Liver (tissue), 9 donors: ENCODE results near the gene PHF19. TPM values are rescaled to one million over a fixed set of nuclear protein-coding genes. Genes with fewer than 3 reads are reported as not detected.

Experiments used
- DNase-seq: peaks from one replicate; pipeline ENCODE4 v3.0.0-alpha.2; 2017; ENCODE audit warnings: low spot score
- H3K27ac ChIP-seq, 2 donors: one replicate each; pipeline ENCODE4 v1.7.0; 2013; ENCODE audit warnings: inconsistent platforms in 2 of 2, low read length in 2 of 2, control low read depth in 1 of 2, low read depth in 1 of 2, mild to moderate bottlenecking in 1 of 2
- H3K27me3 ChIP-seq, 4 donors: one replicate each; pipeline versions ENCODE4 v1.6.1 to v1.7.0; 2013; ENCODE audit warnings: low read length in 3 of 4, inconsistent platforms in 1 of 4, mild to moderate bottlenecking in 1 of 4, moderate library complexity in 1 of 4; ENCODE audit not compliant: control insufficient read depth in 4 of 4, insufficient read depth in 4 of 4
- H3K36me3 ChIP-seq, 4 donors: one replicate each; pipeline versions ENCODE4 v1.6.1 to v1.7.0; 2013; ENCODE audit warnings: low read length in 3 of 4, mild to moderate bottlenecking in 3 of 4, low read depth in 1 of 4, moderate library complexity in 1 of 4; ENCODE audit not compliant: control insufficient read depth in 4 of 4, insufficient read depth in 3 of 4
- H3K4me1 ChIP-seq, 4 donors: one replicate each; pipeline versions ENCODE4 v1.6.1 to v1.7.0; 2013; ENCODE audit warnings: low read length in 3 of 4, mild to moderate bottlenecking in 3 of 4, moderate library complexity in 1 of 4; ENCODE audit not compliant: control insufficient read depth in 4 of 4, insufficient read depth in 4 of 4
- H3K4me3 ChIP-seq, 3 donors: one replicate each; pipeline versions ENCODE4 v1.6.1 to v1.7.0; 2013; ENCODE audit warnings: low read length in 3 of 3, control low read depth in 1 of 3, low read depth in 1 of 3, mild to moderate bottlenecking in 1 of 3
- H3K9ac ChIP-seq, 2 donors: one replicate each; pipeline ENCODE4 v1.7.0; 2013; ENCODE audit warnings: low read length in 2 of 2, mild to moderate bottlenecking in 2 of 2, moderate library complexity in 2 of 2, control low read depth in 1 of 2, low read depth in 1 of 2
- H3K9me3 ChIP-seq, 4 donors: one replicate each; pipeline versions ENCODE4 v1.6.1 to v1.7.0; 2013; ENCODE audit warnings: low read length in 3 of 4; ENCODE audit not compliant: control insufficient read depth in 4 of 4
- ATF3 ChIP-seq: IDR thresholded peaks from 2 replicates; pipeline ENCODE4 v1.6.1; 2016; ENCODE audit warnings: antibody characterized with exemption
- CTCF ChIP-seq: fragments of 150-350 bp; IDR thresholded peaks from 2 replicates; pipeline ENCODE4 v1.5.1; 2017; ENCODE audit warnings: improper control_type of control experiment, low read depth, low read length; ENCODE audit not compliant: missing input control
- EGR1 ChIP-seq, 2 donors: IDR thresholded peaks; 2 replicates each; pipeline ENCODE4 v1.6.1; 2016 to 2018; ENCODE audit warnings: antibody characterized with exemption in 2 of 2, low read depth in 2 of 2
- FOXA1 ChIP-seq: IDR thresholded peaks from 2 replicates; pipeline ENCODE4 v1.6.1; 2016; ENCODE audit warnings: antibody characterized with exemption
- FOXA2 ChIP-seq: IDR thresholded peaks from 2 replicates; pipeline ENCODE4 v1.6.1; 2016; ENCODE audit warnings: antibody characterized with exemption
- HNF4A ChIP-seq, 2 donors: conservative IDR thresholded peaks; 2 replicates each; pipeline ENCODE4 v1.6.1; 2016; ENCODE audit warnings: antibody characterized with exemption in 2 of 2, mild to moderate bottlenecking in 2 of 2
- HNF4G ChIP-seq: IDR thresholded peaks from 2 replicates; pipeline ENCODE4 v1.6.1; 2016; ENCODE audit warnings: antibody characterized with exemption
- MAX ChIP-seq: IDR thresholded peaks from 2 replicates; pipeline ENCODE4 v1.6.1; 2016; ENCODE audit warnings: antibody characterized with exemption
- NR2F2 ChIP-seq: IDR thresholded peaks from 2 replicates; pipeline ENCODE4 v1.6.1; 2016; ENCODE audit warnings: antibody characterized with exemption
- RAD21 ChIP-seq, 2 donors: IDR thresholded peaks; 2 replicates each; pipeline ENCODE4 v1.6.1; 2016; ENCODE audit warnings: antibody characterized with exemption in 2 of 2, mild to moderate bottlenecking in 2 of 2
- REST ChIP-seq: IDR thresholded peaks from 2 replicates; pipeline ENCODE4 v1.6.1; 2016; ENCODE audit warnings: antibody characterized with exemption, mild to moderate bottlenecking
- RXRA ChIP-seq, 2 donors: IDR thresholded peaks; 2 replicates each; pipeline ENCODE4 v1.6.1; 2017 to 2018; ENCODE audit warnings: antibody characterized with exemption in 2 of 2, mild to moderate bottlenecking in 1 of 2
- SP1 ChIP-seq: IDR thresholded peaks from 2 replicates; pipeline ENCODE4 v1.6.1; 2018; ENCODE audit warnings: antibody characterized with exemption, mild to moderate bottlenecking
- TAF1 ChIP-seq: conservative IDR thresholded peaks from 2 replicates; pipeline ENCODE4 v1.6.1; 2016; ENCODE audit warnings: antibody characterized with exemption, mild to moderate bottlenecking
- YY1 ChIP-seq: IDR thresholded peaks from 2 replicates; pipeline ENCODE4 v1.6.1; 2016; ENCODE audit warnings: antibody characterized with exemption, mild to moderate bottlenecking
- ZBTB33 ChIP-seq: IDR thresholded peaks from 2 replicates; pipeline ENCODE4 v1.6.1; 2016; ENCODE audit warnings: antibody characterized with exemption
- WGBS: extraction: QIAGEN DNeasy Blood & Tissue Kit; methylation state at CpG from one replicate; pipeline ENCODE4 v1.1.7; 2013; 5-methylcytosine and 5-hydroxymethylcytosine counted together
- polyA plus RNA-seq, 2 donors: library from polyadenylated mRNA; stranded (reverse) in 1 of 2; unstranded in 1 of 2; fragments of 200-250 nt in 1 of 2; fragments of >200 nt in 1 of 2; fragmentation: Nextera tagmentation in 1 of 2; extraction: Ambion mirVana in 1 of 2; gene quantifications; one replicate each; pipeline versions ENCODE4 v1.2.1 to v1.2.3, GENCODE V29; 2013 to 2015
- total RNA-seq, 2 donors: library from RNA; depleted of rRNA; stranded (reverse); fragments of >200 nt; gene quantifications; one replicate each; pipeline ENCODE4 v1.2.3, GENCODE V29; 2014
- donor health status: healthy.
- donor health status: healthy.
- donor health status: healthy.
- donor health status: healthy.
- donor health status: healthy.

PHF19 gene
- total and polyA plus RNA-seq, 4 donors: 1.9 to 16.0 (median 3.5) TPM

DNA sequence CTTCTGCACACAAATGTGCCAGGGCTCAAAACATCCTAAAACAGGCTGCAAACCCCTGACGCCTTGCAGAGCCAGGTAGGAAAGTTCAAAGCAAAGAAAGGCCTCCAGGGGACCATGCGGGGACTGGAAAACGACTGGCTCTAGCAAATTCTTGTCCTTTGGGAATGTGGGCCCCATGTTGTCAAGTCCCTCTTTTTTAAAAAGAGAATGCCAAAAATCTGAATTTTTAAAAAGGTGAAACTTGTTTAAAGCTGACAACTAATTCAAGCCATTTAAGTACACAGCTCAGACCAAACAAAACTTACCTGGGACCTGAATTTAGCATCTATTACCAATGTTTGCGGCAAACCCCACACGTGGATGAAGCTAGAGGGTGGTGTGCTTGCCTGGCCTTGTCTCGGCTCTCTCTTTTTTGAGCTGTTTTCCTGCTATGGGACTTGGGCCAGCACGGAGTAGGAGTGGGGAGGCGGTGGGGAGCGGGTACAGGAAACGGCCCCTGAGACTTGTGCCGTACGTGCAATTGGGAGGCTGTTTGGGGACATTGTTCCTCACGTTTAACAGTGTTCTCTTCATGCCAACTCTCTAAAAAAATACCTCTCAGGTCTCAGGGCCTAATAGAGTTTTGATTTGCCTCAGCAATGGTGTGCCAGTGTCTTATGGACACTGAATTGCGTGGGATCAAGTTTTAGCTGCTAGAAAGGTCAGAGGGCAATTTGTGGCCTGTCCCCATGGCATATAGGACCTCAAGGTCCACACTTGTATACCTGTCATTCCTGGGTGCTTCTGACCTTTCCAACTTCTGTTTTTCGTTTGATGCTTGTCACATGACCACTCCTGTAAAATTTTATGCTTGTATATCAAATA, 15.1 kb upstream of the PHF19 start:
- no peak for DNase-seq
- Histone ChIP-seq H3K27ac (no peak overlapping the region), H3K27me3 (no peaks in the 10 kb centered on the region), H3K36me3 (no peaks in the 10 kb centered on the region), H3K4me1 (peaks cover 0 to 3% (median 0%) of the 10 kb centered on the region in 4 donors), H3K9ac (no peak overlapping the region), H3K4me3 (no peak overlapping the region), H3K9me3 (no peaks in the 10 kb centered on the region)
- WGBS: 78% methylated on average over 15 of the region's 15 CpGs
- TF ChIP-seq RAD21 (IDR thresholded peaks at IDR 0.05) (no peak), HNF4A (conservative IDR thresholded peaks at IDR 0.05) (no peak), MAX (no peak), FOXA2 (no peak), NR2F2 (no peak)

DNA sequence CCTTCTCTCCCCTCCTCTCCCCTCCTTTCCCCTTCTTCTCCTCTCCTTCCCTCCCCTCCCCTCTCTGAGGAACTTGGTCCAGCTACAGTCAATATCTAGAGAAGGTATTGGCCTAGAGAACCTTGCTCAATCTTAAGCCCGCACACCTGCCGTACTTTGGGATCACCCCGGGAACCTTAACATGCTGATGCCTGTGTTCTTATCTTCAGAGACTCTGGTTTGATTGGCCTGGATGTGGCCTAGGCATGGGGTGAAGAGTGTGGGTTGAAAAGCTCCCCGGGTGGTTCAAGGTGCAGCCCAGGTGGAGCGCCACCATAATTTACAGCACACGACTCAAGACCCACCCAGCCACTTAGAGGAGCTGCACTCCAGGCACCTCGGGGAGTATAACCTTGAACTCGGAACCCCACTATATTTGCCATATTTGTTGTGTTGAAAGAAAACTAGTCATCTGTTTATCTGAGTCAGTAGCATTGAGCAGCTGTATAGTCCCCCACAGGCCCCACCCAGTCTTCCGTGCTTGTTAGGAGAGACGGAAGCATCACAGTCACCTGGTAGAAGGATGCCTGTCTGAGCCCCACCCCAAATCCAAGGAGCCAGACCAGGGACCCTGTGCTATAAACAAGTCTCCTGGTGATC, 14.4 kb upstream of the PHF19 start:
- Histone ChIP-seq H3K4me1 (peaks cover 0 to 3% (median 0%) of the 10 kb centered on the region in 4 donors), H3K9ac (no peak overlapping the region), H3K36me3 (no peaks in the 10 kb centered on the region), H3K27ac (no peak overlapping the region), H3K4me3 (no peak overlapping the region), H3K27me3 (no peaks in the 10 kb centered on the region), H3K9me3 (no peaks in the 10 kb centered on the region)
- 86% methylated on average over 10 of the region's 10 CpGs for WGBS
- TF ChIP-seq YY1: no peak
- no peak for TF ChIP-seq EGR1 (IDR thresholded peaks at IDR 0.05; ENCODE audit: low read depth in 2 of 2)
- TF ChIP-seq HNF4G: no peak
- no peak for TF ChIP-seq TAF1
- no peak for TF ChIP-seq NR2F2
- no peak for TF ChIP-seq FOXA2
- no peak for TF ChIP-seq RXRA (IDR thresholded peaks at IDR 0.05)
- no peak for DNase-seq

DNA sequence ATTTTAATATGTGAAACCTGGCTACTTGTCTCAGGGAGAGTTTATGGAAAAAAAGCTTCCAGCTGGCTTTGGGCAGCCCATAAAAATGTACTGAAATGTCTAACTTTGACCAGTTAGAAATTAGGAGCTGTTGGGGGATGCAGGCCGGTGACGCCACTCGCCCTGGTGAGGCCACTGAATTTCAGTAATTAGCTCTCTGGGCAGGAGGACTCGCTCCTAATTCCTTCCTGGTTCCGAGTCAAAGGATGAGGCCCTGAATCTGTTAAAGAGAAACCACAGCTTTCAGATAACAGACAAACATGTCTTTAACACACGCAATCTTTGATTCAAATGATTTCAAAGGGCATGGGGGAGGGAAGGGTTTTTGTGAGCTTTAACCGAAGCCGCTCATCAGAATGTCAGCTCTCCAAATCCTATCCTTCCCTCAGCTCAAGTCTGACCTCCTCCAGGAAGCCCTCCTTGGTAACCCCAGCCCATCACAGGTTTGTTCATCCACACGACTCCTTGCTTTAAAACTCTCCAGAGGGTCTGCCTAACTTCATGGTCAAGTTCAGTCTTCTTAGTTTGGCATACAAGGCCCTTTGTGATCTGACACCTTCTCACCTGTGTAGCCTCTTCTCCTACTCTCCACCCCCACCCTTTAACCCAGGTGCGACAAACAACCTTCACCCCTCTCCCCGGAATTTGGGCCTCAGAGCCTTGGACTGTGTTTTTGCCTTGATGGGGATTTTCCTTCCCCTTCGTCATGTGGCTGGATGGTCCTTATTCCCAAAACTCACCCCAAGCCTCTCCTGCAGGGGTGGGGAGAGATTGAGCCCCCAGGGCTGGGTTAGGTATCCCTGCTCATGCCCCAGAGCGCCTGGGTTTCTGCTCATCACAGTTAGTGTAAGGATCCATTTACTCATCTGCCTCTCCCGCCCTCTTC, 13.6 kb upstream of the PHF19 start:
- no peaks in the 10 kb centered on the region for H3K9me3 ChIP-seq
- H3K9ac ChIP-seq: no peak overlapping the region
- no peak for DNase-seq
- no peaks in the 10 kb centered on the region for H3K36me3 ChIP-seq
- no peak overlapping the region for H3K27ac ChIP-seq
- H3K4me1 ChIP-seq: peaks cover 0 to 3% (median 0%) of the 10 kb centered on the region in 4 donors
- no peak overlapping the region for H3K4me3 ChIP-seq
- H3K27me3 ChIP-seq: no peaks in the 10 kb centered on the region
- WGBS: 83% methylated on average over 14 of the region's 14 CpGs
- TF ChIP-seq EGR1 (IDR thresholded peaks at IDR 0.05; ENCODE audit: low read depth in 2 of 2) (no peak), SP1 (no peak), FOXA1 (no peak), ZBTB33 (no peak), REST (no peak), ATF3 (no peak), YY1 (no peak), FOXA2 (no peak), RAD21 (IDR thresholded peaks at IDR 0.05) (no peak), CTCF (no peak), HNF4A (conservative IDR thresholded peaks at IDR 0.05) (no peak), RXRA (IDR thresholded peaks at IDR 0.05) (no peak), HNF4G (no peak), NR2F2 (no peak)
